ENCODE measurements around the gene ATG5. TPM values are rescaled to one million over a fixed set of nuclear protein-coding genes. Genes with fewer than 3 reads are reported as not detected.

The ATG5 gene
- 10 to 100 TPM; 31.6 to 36.0 TPM for total RNA-seq

DNA sequence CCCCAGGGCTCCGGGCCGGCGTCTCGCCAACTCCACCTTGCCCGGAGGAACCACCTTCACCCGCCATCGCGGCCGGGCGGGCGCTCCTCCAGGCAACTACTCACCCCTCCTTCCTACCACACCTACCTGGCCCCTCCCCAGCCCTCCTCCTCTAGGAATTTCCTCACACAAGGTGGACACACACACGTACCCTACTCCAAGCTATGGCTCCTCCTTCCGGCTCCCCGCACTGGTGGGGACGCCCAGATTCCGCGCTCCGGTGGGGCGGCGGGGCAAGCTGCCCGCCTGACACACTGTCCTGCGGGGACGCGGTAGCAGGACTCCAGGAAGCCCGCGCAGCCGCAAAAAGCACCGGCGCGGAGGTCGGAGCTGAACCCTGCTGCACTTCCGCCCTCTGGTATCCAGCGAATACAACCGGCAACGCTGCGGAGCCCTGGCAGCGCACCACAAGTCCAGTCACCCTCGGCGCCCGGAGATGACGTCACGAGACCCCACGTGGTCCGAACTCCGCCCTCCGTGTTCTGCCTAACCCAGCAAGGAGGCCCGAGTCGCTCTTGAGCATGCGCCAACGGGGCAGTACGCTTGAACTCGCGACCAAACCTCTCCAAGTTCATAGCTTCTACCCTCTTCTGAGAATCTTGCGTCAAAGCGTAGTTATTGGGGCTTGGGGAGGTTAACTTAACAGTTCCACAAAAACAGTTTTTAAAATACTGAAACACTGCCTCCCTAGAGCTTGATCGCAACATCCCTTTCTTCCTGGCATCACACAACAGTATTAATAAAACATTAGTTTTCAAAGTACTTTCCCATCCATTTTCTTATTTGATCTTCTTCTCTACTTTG, at the start of gene ATG5:
Gene ATG5, minus strand, starts transcription at position 425 of the 843 bp plus-strand sequence. CDS start 9,552 bp downstream, outside the sequence.
- peaks cover 25% of the 10 kb centered on the region for H3K27me3 Mint-ChIP-seq (ENCODE audit: low read depth)
- POLR2A ChIA-PET = interaction anchor here (0.6 to 1.4 kb wide), 8 partner anchors 10 to 923 kb away, joined by 3 to 6 read pairs (median 4); partner anchors contain the start of gene PREP
- H3K4me1 Mint-ChIP-seq (ENCODE audit: low read depth) = peaks cover 35% of the 10 kb centered on the region
- peak within 1 kb of the TSS; percentile 99 for H3K27ac Mint-ChIP-seq
- H3K4me3 Mint-ChIP-seq = peak within 1 kb of the TSS; percentile 100
- H3K36me3 Mint-ChIP-seq (ENCODE audit: low read depth) = peaks cover 17% of the 10 kb centered on the region
- ATAC-seq (peak; percentile 94), DNase-seq (peak; percentile 100)
- H3K9me3 Mint-ChIP-seq (ENCODE audit: insufficient read depth) = no peaks in the 10 kb centered on the region
- CTCF ChIA-PET = interaction anchor here (0.7 to 1.7 kb wide), 8 partner anchors 9 to 784 kb away, joined by 3 to 12 read pairs (median 4); no protein-coding TSS in a partner anchor

DNA sequence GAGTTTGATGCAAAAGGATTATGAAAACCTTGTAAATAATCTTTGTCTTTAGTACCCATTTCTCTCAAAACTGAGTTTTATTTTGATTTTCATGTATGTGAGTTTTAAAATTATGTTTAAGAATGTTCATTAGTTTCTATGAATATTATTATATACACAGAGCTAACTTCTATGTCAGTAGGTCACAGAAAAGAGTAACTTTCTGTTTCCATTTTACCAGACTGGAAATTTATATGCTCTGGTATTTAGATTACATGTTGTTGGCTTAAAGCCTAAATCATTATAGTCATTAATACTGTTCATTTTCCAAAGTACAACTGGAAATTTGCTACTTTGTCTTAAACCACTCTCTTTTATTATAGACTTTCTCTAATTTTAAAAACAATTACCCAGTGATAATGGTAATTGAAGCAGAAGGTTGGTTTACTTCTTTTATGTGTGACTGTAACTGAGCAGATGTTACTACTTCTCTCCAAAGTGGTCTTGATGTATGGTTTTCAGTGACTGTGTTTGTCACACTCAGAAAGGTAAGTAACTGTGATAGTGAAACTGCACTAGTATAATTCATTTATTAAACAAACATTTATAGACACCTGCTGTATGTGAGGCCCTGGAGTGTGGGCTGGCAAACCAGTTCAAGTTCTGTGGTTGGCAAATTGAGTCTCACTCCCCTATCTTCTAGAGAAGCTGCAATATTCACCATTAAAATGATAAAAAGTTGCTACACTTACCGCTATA, 48.1 kb upstream of the ATG5 start:
- Mint-ChIP-seq H3K9me3 (ENCODE audit: insufficient read depth) (no peaks in the 10 kb centered on the region), H3K36me3 (ENCODE audit: low read depth) (no peaks in the 10 kb centered on the region), H3K4me3 (no peak overlapping the region), H3K4me1 (ENCODE audit: low read depth) (peaks cover 12% of the 10 kb centered on the region), H3K27me3 (ENCODE audit: low read depth) (peaks cover 11% of the 10 kb centered on the region), H3K27ac (no peak overlapping the region)
- no peak for ATAC-seq
- CTCF ChIA-PET = interaction anchor here (1.2 to 1.3 kb wide), 2 partner anchors 13 to 606 kb away, joined by 3 to 8 read pairs; partner anchors contain the start of gene CRYBG1
- POLR2A ChIA-PET = no interaction called here
- DNase-seq = no peak

DNA sequence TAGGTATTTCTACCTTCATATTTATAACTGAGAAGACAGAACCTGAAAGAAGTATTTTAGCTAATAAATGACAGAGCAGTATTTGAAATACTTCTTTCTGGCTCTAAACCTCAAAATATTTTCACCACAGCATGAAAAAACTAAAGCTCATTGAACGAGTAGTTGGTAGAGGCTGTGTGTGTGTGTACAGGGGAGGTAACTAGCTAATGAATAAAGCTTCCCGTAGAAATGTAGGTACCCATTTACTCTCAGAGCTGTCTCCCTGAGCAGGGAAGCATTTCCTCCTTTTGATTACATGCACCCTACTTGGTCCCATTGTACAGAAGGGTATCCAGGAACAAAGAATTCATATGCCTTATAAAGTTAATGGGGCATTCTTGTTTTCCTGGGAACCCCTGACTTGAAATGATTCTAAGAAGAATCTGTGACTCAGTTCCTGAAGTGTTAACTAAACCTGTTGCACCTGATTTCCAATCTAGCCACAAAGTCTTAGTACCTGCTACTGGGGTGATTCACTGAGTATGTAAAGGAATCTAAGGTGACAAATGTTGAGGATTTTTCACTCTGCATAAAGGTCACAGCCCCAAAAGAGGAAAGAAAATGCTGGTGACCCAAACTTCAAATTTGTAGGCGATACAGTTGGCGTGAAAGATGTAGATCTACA, 47.4 kb upstream of the ATG5 start:
- Mint-ChIP-seq H3K36me3 (ENCODE audit: low read depth) (no peaks in the 10 kb centered on the region), H3K27ac (no peak overlapping the region), H3K27me3 (ENCODE audit: low read depth) (peaks cover 13% of the 10 kb centered on the region), H3K4me1 (ENCODE audit: low read depth) (peaks cover 12% of the 10 kb centered on the region), H3K4me3 (no peak overlapping the region), H3K9me3 (ENCODE audit: insufficient read depth) (no peaks in the 10 kb centered on the region)
- ChIA-PET CTCF (interaction anchor here (0.7 to 1.3 kb wide), 3 partner anchors 12 to 624 kb away, joined by 3 to 8 read pairs (median 3); partner anchors contain the start of gene CRYBG1), POLR2A (no interaction called here)
- ATAC-seq (no peak), DNase-seq (no peak)

DNA sequence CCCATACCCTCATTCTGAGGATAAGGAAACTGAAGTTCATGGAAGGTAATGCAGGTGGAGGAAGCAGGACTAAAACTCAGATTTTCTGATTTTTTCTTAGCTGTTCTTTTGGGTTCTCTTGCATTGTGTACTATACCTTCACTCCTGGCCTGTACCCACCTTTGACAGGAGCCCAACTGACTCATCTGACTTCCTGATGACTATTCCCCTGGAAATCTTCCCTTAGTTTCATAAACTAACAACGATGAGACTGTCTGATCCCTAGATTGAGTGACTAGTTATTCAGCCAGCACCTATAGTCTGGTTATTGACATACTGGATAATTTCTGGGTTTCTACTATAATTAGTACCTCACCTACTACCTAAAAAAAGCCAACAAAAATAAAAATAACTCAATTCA, 45.1 kb upstream of the ATG5 start:
- DNase-seq (no peak), ATAC-seq (no peak)
- Mint-ChIP-seq H3K4me1 (ENCODE audit: low read depth) (peaks cover 12% of the 10 kb centered on the region), H3K27me3 (ENCODE audit: low read depth) (peaks cover 20% of the 10 kb centered on the region), H3K27ac (no peak overlapping the region), H3K36me3 (ENCODE audit: low read depth) (no peaks in the 10 kb centered on the region), H3K4me3 (no peak overlapping the region), H3K9me3 (ENCODE audit: insufficient read depth) (no peaks in the 10 kb centered on the region)
- POLR2A ChIA-PET = no interaction called here
- CTCF ChIA-PET = interaction anchor here (1.0 to 3.7 kb wide), 3 partner anchors 10 to 196 kb away, joined by 3 to 23 read pairs (median 5); partner anchors contain the start of gene CRYBG1

DNA sequence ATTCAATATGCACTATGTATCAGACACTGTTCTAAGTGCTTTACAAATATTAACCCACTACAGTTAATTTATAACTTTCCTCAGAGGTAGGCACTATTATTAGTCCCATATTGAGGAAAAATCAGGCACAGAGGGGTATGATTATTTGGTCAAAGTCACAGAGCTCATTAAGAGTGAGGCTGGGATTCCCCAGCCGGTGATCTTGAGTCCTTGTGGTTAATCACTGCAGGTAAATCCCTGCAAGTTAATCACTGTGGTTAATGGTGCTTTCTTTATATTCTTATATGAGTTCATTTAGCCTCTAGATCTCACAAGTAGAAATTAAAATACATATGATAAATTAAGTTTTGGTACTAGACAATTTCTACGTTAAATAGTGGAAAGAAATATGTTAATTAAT, 44.2 kb upstream of the ATG5 start:
- H3K4me3 Mint-ChIP-seq = no peak overlapping the region
- no peak overlapping the region for H3K27ac Mint-ChIP-seq
- POLR2A ChIA-PET = no interaction called here
- peaks cover 12% of the 10 kb centered on the region for H3K4me1 Mint-ChIP-seq (ENCODE audit: low read depth)
- H3K9me3 Mint-ChIP-seq (ENCODE audit: insufficient read depth) = no peaks in the 10 kb centered on the region
- H3K27me3 Mint-ChIP-seq (ENCODE audit: low read depth) = peaks cover 21% of the 10 kb centered on the region
- no peaks in the 10 kb centered on the region for H3K36me3 Mint-ChIP-seq (ENCODE audit: low read depth)
- DNase-seq (no peak), ATAC-seq (no peak)
- CTCF ChIA-PET = interaction anchor here (1.3 to 3.7 kb wide), 2 partner anchors 9 to 30 kb away, joined by 6 to 23 read pairs; partner anchors contain the start of gene CRYBG1

DNA sequence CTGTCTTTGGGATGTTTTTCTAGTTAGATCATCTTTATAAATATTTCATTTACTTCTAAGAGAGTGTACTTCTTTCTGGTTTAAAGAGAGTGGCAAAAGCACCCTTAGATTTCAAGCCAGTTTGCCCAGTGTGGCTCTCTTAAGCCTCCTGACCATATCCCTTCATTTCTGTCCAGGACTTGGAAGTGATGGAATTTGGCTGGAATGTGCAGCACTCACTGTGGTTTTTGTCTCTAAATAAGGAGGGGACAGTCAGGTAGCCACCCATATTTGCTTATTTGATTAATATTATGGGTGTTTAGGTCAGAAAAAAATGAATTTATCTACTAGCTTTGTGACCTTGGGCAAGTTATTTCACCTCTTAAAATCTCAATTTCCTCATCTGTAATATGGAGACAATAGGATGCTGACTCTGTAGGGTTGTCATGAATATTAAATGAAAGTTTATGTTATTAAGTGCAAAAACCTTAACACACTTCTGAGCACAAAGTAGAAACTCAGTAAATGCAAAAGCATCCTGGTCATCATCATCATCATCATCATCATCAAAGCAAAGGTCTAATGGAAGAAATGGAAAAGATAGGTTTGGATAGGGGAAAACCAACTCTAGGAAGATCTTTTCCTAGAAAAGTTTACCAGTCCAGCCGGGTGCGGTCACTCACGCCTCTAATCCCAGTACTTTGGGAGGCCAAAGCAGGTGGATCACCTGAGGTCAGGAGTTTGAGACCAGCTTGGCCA, 38.0 kb upstream of the ATG5 start:
- Mint-ChIP-seq H3K36me3 (ENCODE audit: low read depth) (no peaks in the 10 kb centered on the region), H3K27ac (no peak overlapping the region), H3K27me3 (ENCODE audit: low read depth) (peaks cover 44% of the 10 kb centered on the region), H3K9me3 (ENCODE audit: insufficient read depth) (no peaks in the 10 kb centered on the region), H3K4me3 (no peak overlapping the region), H3K4me1 (ENCODE audit: low read depth) (peaks cover 11% of the 10 kb centered on the region)
- DNase-seq (no peak), ATAC-seq (no peak)
- ChIA-PET CTCF (no interaction called here), POLR2A (no interaction called here)

DNA sequence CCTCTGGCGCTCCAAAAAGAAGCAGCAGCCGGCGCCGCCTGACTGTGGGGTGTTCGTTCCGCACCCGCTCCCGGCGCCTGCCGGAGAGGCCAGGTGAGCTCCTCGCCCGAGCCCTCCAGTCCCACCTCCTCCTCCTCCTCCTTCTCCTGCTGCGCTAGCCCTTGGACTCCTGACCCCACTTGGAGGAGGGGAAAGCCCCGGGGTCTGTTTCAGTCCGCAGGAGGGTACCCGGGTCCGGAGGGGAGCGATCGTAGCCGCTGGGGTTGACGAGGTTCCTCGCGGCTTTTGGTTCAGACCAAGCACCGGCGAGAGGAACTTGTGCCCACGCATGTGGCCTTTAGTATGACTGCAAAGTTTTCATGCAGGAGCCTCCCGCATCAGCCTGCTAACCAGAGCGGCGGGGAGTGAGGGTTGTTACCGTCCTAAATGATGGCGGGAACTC, 35.5 kb upstream of the ATG5 start:
- H3K27me3 Mint-ChIP-seq (ENCODE audit: low read depth) = peaks cover 48% of the 10 kb centered on the region
- H3K4me3 Mint-ChIP-seq = peak overlapping the region; percentile 62
- ChIA-PET POLR2A (no interaction called here), CTCF (interaction anchor here (0.8 to 2.2 kb wide), 17 partner anchors 9 to 618 kb away, joined by 3 to 23 read pairs (median 4); no protein-coding TSS in a partner anchor)
- H3K36me3 Mint-ChIP-seq (ENCODE audit: low read depth) = no peaks in the 10 kb centered on the region
- no peaks in the 10 kb centered on the region for H3K9me3 Mint-ChIP-seq (ENCODE audit: insufficient read depth)
- H3K4me1 Mint-ChIP-seq (ENCODE audit: low read depth) = peaks cover 11% of the 10 kb centered on the region
- DNase-seq (no peak), ATAC-seq (peak; percentile 18)
- H3K27ac Mint-ChIP-seq = no peak overlapping the region

DNA sequence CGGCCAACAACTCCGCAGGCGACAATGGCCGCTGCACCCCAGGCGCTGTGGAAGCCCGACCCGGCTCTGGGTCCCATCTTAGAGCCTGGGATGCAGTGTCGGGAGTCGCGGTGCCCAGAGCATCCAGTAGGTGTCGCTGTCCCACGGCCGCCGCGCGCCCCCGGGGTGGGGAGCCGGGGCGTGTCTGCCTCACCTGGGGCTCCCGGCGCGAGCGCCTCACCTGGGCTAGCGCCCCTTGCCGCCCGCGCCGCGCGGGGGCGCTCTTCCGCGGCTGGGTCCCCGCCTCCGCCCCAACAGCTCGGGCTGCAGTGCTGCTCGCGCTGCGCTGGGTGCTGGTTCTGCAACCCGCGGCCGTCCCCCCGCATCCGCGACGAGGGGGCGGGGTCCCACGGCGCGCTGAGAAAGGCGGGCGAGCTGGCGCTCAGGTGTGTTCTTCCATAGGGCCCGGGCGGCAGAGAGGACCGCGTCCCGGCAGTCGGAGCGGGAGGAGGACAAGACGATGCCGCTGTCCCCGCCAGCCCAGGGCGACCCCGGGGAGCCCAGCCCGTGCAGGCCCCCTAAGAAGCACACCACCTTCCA, 34.9 kb upstream of the ATG5 start, which contains the start of gene CRYBG1:
Gene CRYBG1, plus strand, starts transcription at position 308 of the 579 bp plus-strand sequence. Its CDS starts 192 bp downstream, at position 500.
- Mint-ChIP-seq H3K27me3 (ENCODE audit: low read depth) (peaks cover 49% of the 10 kb centered on the region), H3K27ac (no peak within 1 kb of the TSS), H3K36me3 (ENCODE audit: low read depth) (no peaks in the 10 kb centered on the region), H3K4me1 (ENCODE audit: low read depth) (peaks cover 11% of the 10 kb centered on the region), H3K9me3 (ENCODE audit: insufficient read depth) (no peaks in the 10 kb centered on the region), H3K4me3 (peak within 1 kb of the TSS; percentile 62)
- DNase-seq (peak; percentile 70), ATAC-seq (peak; percentile 88)
- ChIA-PET CTCF (interaction anchor here (0.8 to 2.2 kb wide), 17 partner anchors 9 to 619 kb away, joined by 3 to 23 read pairs (median 4); no protein-coding TSS in a partner anchor), POLR2A (no interaction called here)

DNA sequence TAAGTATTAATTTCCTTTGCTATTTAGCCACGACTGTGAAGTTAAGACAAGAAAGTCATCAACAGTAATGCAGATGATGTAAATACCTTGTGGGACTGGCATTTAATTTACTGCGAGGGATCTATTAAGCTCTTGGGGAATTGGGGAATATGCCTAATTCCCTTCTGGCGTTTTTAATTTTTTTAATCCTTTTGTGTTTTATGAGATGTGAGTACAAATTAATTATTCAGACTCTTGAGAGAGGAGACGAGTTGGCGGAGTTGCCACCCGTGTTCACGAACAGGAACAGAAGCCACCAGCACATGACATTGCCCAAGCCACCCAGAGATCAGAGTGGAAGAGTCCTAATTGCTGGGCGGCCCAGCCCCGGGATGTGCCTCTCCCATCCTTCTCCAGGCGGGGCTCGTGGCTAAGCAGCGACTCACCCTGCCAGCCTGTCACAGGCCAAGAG, 34.4 kb upstream of the ATG5 start:
- no peak overlapping the region for H3K27ac Mint-ChIP-seq
- DNase-seq (no peak), ATAC-seq (no peak)
- H3K9me3 Mint-ChIP-seq (ENCODE audit: insufficient read depth) = no peaks in the 10 kb centered on the region
- peaks cover 11% of the 10 kb centered on the region for H3K4me1 Mint-ChIP-seq (ENCODE audit: low read depth)
- peaks cover 52% of the 10 kb centered on the region for H3K27me3 Mint-ChIP-seq (ENCODE audit: low read depth)
- ChIA-PET CTCF (interaction anchor here (0.6 to 2.2 kb wide), 7 partner anchors 12 to 636 kb away, joined by 3 to 9 read pairs (median 3); no protein-coding TSS in a partner anchor), POLR2A (no interaction called here)
- H3K4me3 Mint-ChIP-seq = peak overlapping the region; percentile 48
- no peaks in the 10 kb centered on the region for H3K36me3 Mint-ChIP-seq (ENCODE audit: low read depth)

DNA sequence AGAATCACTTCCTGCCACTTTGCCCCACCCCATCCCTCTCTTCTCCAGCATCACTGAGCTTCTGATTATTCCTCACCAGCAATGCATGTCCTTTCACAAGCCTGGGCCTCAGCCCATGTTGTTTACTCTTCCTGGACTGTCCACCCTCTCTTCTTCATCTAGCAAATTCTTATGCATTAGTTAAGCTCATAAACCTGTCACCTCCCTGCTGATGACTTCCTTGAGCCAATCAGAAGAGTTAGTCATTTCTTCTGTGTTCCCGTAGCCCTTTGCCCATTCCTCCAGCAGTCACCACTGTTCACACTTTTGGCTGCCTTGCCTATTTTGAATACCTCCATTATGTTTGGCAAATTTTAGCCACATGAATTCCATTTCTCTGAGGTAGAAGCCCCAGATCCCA, 30.8 kb upstream of the ATG5 start:
- ATAC-seq (no peak), DNase-seq (no peak)
- H3K27ac Mint-ChIP-seq = no peak overlapping the region
- H3K27me3 Mint-ChIP-seq (ENCODE audit: low read depth) = peaks cover 53% of the 10 kb centered on the region
- no peaks in the 10 kb centered on the region for H3K36me3 Mint-ChIP-seq (ENCODE audit: low read depth)
- no peak overlapping the region for H3K4me3 Mint-ChIP-seq
- CTCF ChIA-PET = interaction anchor here (0.6 to 1.2 kb wide), 4 partner anchors 9 to 49 kb away, joined by 3 to 6 read pairs (median 3); no protein-coding TSS in a partner anchor
- peaks cover 11% of the 10 kb centered on the region for H3K4me1 Mint-ChIP-seq (ENCODE audit: low read depth)
- POLR2A ChIA-PET = no interaction called here
- H3K9me3 Mint-ChIP-seq (ENCODE audit: insufficient read depth) = no peaks in the 10 kb centered on the region
